Endometrial microvascular endothelial cells (primary cell): Measurements from ENCODE around the gene MISP. TPM values are rescaled to one million over a fixed set of nuclear protein-coding genes. Genes with fewer than 3 reads are reported as not detected.
"Not testable (repeated sequence)": the region's sequence is repeated elsewhere in the genome, so short reads cannot be mapped to it uniquely, and the experiment has no call there.

Experiments used
- in situ Hi-C: cut with HindIII; loops from 2 replicates; pipeline ENCODE4 v1.10.0; 2017; ENCODE audit warnings: low sequenced_read_pairs, low pct_unique_long_range_greater_than_20kb; ENCODE audit errors: inconsistent ontology term
- total RNA-seq: library from RNA; depleted of rRNA; stranded (reverse); fragments of >200 nt; gene quantifications from one replicate; pipeline ENCODE4 v1.2.3, GENCODE V29; 2015; ENCODE audit errors: inconsistent ontology term

MISP gene
- total RNA-seq = not detected

GRCh38 chr19:750640-751423, at the start of gene MISP:
Gene MISP, plus strand, starts transcription at chr19:751112. Its CDS starts 5,835 bp downstream, at chr19:756947.
- in situ Hi-C loops = no loop called here

- in situ Hi-C loops = not testable (repeated sequence)
Observed at GRCh38 chr19:702847-703246, 48.1 kb upstream of the MISP start.

- in situ Hi-C loops = no loop called here
Observed at GRCh38 chr19:703329-703650, 47.6 kb upstream of the MISP start.

- in situ Hi-C loops = no loop called here
Observed at GRCh38 chr19:703651-704446, 47.1 kb upstream of the MISP start.

GRCh38 chr19:704447-704741, 46.5 kb upstream of the MISP start:
- in situ Hi-C loops = no loop called here

- in situ Hi-C loops = no loop called here
Observed at GRCh38 chr19:708154-709143, 42.5 kb upstream of the MISP start, which contains the start of gene PALM. Gene PALM, plus strand, starts transcription at chr19:708935. Its CDS starts 212 bp downstream, at chr19:709147.

- in situ Hi-C loops = no loop called here
Observed at GRCh38 chr19:709196-709964, 41.5 kb upstream of the MISP start.

- in situ Hi-C loops = no loop called here
Observed at GRCh38 chr19:709965-710571, 40.8 kb upstream of the MISP start.

- in situ Hi-C loops = no loop called here
Observed at GRCh38 chr19:710767-711166, 40.1 kb upstream of the MISP start.

GRCh38 chr19:711254-711653, 39.7 kb upstream of the MISP start:
- in situ Hi-C loops = no loop called here

GRCh38 chr19:715347-715746, 35.6 kb upstream of the MISP start:
- in situ Hi-C loops = no loop called here

- in situ Hi-C loops = no loop called here
Observed at GRCh38 chr19:718251-718951, 32.5 kb upstream of the MISP start.

GRCh38 chr19:718991-719512, 31.9 kb upstream of the MISP start:
- in situ Hi-C loops = no loop called here

GRCh38 chr19:719636-720344, 31.1 kb upstream of the MISP start:
- in situ Hi-C loops = no loop called here

GRCh38 chr19:720345-721160, 30.4 kb upstream of the MISP start:
- in situ Hi-C loops = no loop called here

- in situ Hi-C loops = no loop called here
Observed at GRCh38 chr19:722553-723101, 28.3 kb upstream of the MISP start.
